GM19397 (cell line): ENCODE data around the gene CRYGC.
"Not testable (repeated sequence)": the region's sequence is repeated elsewhere in the genome, so short reads cannot be mapped to it uniquely, and the experiment has no call there.

ENCODE experiments used
- ATAC-seq: cut with Tn5 transposase; IDR thresholded peaks from one replicate; pipeline ENCODE4 v1.9.1; 2021; ENCODE audit warnings: mild to moderate bottlenecking, moderate library complexity; ENCODE audit not compliant: unreplicated experiment

The CRYGC gene

GRCh38 chr2:208138334-208138733 lies 8.7 kb upstream of the CRYGC start:
- ATAC-seq = not testable (repeated sequence)

- no peak for ATAC-seq
Observed at GRCh38 chr2:208136716-208137094, 7.1 kb upstream of the CRYGC start.

- no peak for ATAC-seq
Observed at GRCh38 chr2:208135794-208136715, 6.4 kb upstream of the CRYGC start.

GRCh38 chr2:208134928-208135586 lies 5.4 kb upstream of the CRYGC start:
- ATAC-seq = no peak

GRCh38 chr2:208130712-208131110 lies 1.1 kb upstream of the CRYGC start:
- ATAC-seq = no peak

- ATAC-seq = no peak
Observed at GRCh38 chr2:208128136-208128535, 1.5 kb downstream of the CRYGC start.

GRCh38 chr2:208127090-208127489 lies 2.5 kb downstream of the CRYGC start:
- no peak for ATAC-seq

- ATAC-seq = no peak
Observed at GRCh38 chr2:208125251-208125650, 4.4 kb downstream of the CRYGC start.

GRCh38 chr2:208124013-208124715 lies 5.5 kb downstream of the CRYGC start, which contains the start of gene CRYGD:
TSS of gene CRYGD (minus strand) at chr2:208124524. CDS start at chr2:208124473, 51 bp downstream.
- ATAC-seq = peak; percentile 48

GRCh38 chr2:208122248-208122647 lies 7.4 kb downstream of the CRYGC start:
- no peak for ATAC-seq

- no peak for ATAC-seq
Observed at GRCh38 chr2:208118918-208119317, 10.7 kb downstream of the CRYGC start.

- not testable (repeated sequence) for ATAC-seq
Observed at GRCh38 chr2:208117390-208117789, 12.2 kb downstream of the CRYGC start.

GRCh38 chr2:208112969-208113368 lies 16.7 kb downstream of the CRYGC start:
- no peak for ATAC-seq

- ATAC-seq = not testable (repeated sequence)
Observed at GRCh38 chr2:208112273-208112745, 17.3 kb downstream of the CRYGC start.

- ATAC-seq = no peak
Observed at GRCh38 chr2:208103616-208104015, 26.0 kb downstream of the CRYGC start.

- ATAC-seq = no peak
Observed at GRCh38 chr2:208101716-208102631, 27.7 kb downstream of the CRYGC start.

GRCh38 chr2:208099682-208100470 lies 29.8 kb downstream of the CRYGC start:
- ATAC-seq = no peak

- not testable (repeated sequence) for ATAC-seq
Observed at GRCh38 chr2:208098701-208099100, 30.9 kb downstream of the CRYGC start.

GRCh38 chr2:208098267-208098666 lies 31.4 kb downstream of the CRYGC start:
- ATAC-seq = no peak
